Heart left ventricle (tissue), 16 donors: ENCODE measurements around the gene TRIM66. TPM values are rescaled to one million over a fixed set of nuclear protein-coding genes. Genes with fewer than 3 reads are reported as not detected.
A peak's percentile ranks its signal among the peaks of the same experiment; 100 is the strongest.

Experiments used
- ATAC-seq, 4 donors: fragments of 200-7000 bp; cut with Tn5 transposase; one replicate each; pipeline ENCODE4 v1.9.1; 2020 to 2022; ENCODE audit warnings: moderate library complexity in 4 of 4, mild to moderate bottlenecking in 3 of 4, moderate number of reproducible peaks in 1 of 4
- DNase-seq, 5 donors: peaks; one replicate each; pipeline ENCODE4 v3.0.0-alpha.2; 2020
- H3K27ac ChIP-seq, 12 donors: fragments of 200-600 bp; sonication (generic) in 4 of 12; one replicate each; pipeline versions ENCODE4 v1.5.0 to v1.8.0; 2016 to 2022; ENCODE audit warnings: mild to moderate bottlenecking in 2 of 12
- H3K27me3 ChIP-seq, 9 donors: fragments of 200-600 bp; sonication (generic) in 2 of 9; one replicate each; pipeline versions ENCODE4 v1.5.1 to v1.8.0; 2016 to 2022; ENCODE audit warnings: mild to moderate bottlenecking in 3 of 9
- H3K36me3 ChIP-seq, 9 donors: fragments of 200-600 bp; sonication (generic) in 2 of 9; one replicate each; pipeline versions ENCODE4 v1.5.0 to v1.8.0; 2018 to 2022; ENCODE audit warnings: mild to moderate bottlenecking in 2 of 9
- H3K4me1 ChIP-seq, 12 donors: fragments of 200-600 bp; sonication (generic) in 4 of 12; one replicate each; pipeline versions ENCODE4 v1.5.0 to v1.8.0; 2016 to 2022; ENCODE audit warnings: mild to moderate bottlenecking in 3 of 12
- H3K4me3 ChIP-seq, 12 donors: fragments of 200-600 bp; sonication (generic) in 4 of 12; one replicate each; pipeline versions ENCODE4 v1.5.0 to v1.8.0; 2017 to 2022; ENCODE audit warnings: mild to moderate bottlenecking in 9 of 12, moderate library complexity in 4 of 12
- H3K9me3 ChIP-seq, 12 donors: fragments of 200-600 bp; sonication (generic) in 4 of 12; one replicate each; pipeline versions ENCODE4 v1.5.0 to v1.8.0; 2016 to 2022; ENCODE audit warnings: mild to moderate bottlenecking in 1 of 12
- POLR2A ChIP-seq, 2 donors: fragments of 450-650 bp; IDR thresholded peaks; one replicate each; pipeline ENCODE4 v1.6.1; 2017; ENCODE audit warnings: antibody characterized with exemption in 2 of 2, mild to moderate bottlenecking in 2 of 2, moderate library complexity in 2 of 2
- WGBS, 4 donors: extraction: QIAGEN DNeasy Blood & Tissue Kit in 2 of 4; methylation state at CpG; one replicate each; pipeline versions ENCODE4 v1.1.5 to v1.1.7; 2013 to 2018; 5-methylcytosine and 5-hydroxymethylcytosine counted together
- intact Hi-C, 10 donors: fragments of 100-400 bp; cut with DNase I; formaldehyde crosslinking; loops; one replicate each; pipeline versions ENCODE4 v1.11.1 to v1.14.2; 2022
- polyA plus RNA-seq, 2 donors: library from polyadenylated mRNA; stranded (reverse); fragments of 200-250 nt; gene quantifications; one replicate each; pipeline ENCODE4 v1.2.3, GENCODE V29; 2013
- total RNA-seq, 9 donors: library from RNA; depleted of rRNA in 2 of 9; stranded (reverse); fragments of >200 nt in 2 of 9; fragmentation: NEBNext Ultra II Directional in 3 of 9; extraction: Animal tissue kit (Norgen Biotek cat#: 25700) in 3 of 9; gene quantifications; one replicate each; pipeline versions ENCODE4 v1.1.0 to v1.2.4, GENCODE V29; 2016 to 2023
- TF ChIP-seq, protein P1 (sequence below), 12 donors: fragments of 200-600 bp; sonication (generic) in 4 of 12; IDR thresholded peaks; one replicate each; pipeline versions ENCODE4 v1.5.0 to v1.8.0; 2018 to 2022; ENCODE audit warnings: antibody characterized with exemption in 12 of 12, mild to moderate bottlenecking in 5 of 12
- donor health status: ischemic (EF 13 %, LVEDD 7.1; RV severe dilation, severe dysfunction).
- donor health status: healthy with polysubstance abuse.
- donor health status: DM: no; HTN: yes; CAD: no.
- donor health status: DM: no; HTN: no; CAD: no.
- donor health status: ischemic (EF 25% LVEDD 6.9; RV normal size, moderate dysfunction).
- donor health status: ischemic (EF 25% LVEDD 5.7; RV mildly dilated, moderate dysfunction).
- donor health status: healthy.
- donor health status: DM: yes; HTN: yes; CAD: no.
- donor health status: ischemic (EF 35%, LVEDD 5.7; RV mildly dilated, moderate dysfunction).
- donor health status: nonischemic (EF 11% LVEDD 7.7; RV severe dilation, severe dysfunction).
- donor health status: DM: yes; HTN: yes; CAD: no.
- donor health status: PGD.
- donor health status: ischemic (EF 29% LVEDD 5.4; RV normal size, mild dysfunction).
- donor health status: nonischemic (EF 23%, LVEDD 6.1; RV moderate dilation, normal function).

Gene TRIM66
- total and polyA plus RNA-seq, 11 donors = 0.71 to 10.1 (median 3.8) TPM

DNA sequence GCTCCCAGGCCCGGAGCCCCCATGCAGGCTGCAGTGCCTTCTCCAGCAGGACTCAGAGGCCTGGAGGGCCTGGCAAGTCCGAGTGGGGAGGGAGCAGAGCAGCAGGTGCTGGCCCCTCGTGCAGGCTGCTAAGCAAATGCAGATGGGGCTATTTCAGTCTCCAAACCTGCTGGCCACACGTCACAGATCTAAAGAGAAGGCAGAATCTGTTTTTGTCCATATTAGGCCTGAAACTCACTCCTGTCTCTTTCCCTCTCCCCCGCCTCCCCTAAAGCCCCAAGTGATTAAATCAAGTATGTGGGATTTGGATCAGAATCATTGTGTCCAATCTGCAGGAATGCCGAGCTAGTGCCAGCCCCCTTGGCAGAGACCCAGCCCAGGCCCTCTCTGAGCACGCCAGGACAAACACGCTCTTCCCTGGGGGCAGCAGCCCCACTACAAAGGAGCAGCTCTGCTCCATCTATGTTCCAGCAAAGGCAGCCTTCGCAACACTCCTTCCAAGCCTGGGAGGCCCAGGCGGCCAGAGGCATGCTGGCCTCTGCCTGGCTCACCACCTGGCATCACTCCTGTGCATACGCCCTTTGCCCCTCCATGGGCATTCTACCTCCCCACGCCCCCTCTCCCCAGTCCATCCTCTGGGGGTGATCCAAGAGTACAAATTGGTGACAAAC, 26.7 kb upstream of the TRIM66 start:
- DNase-seq = peak; percentile 82 to 92 (median 91)
- peaks cover 0 to 65% (median 33%) of the 10 kb centered on the region in 9 donors for H3K36me3 ChIP-seq
- TF ChIP-seq, protein P1, sequence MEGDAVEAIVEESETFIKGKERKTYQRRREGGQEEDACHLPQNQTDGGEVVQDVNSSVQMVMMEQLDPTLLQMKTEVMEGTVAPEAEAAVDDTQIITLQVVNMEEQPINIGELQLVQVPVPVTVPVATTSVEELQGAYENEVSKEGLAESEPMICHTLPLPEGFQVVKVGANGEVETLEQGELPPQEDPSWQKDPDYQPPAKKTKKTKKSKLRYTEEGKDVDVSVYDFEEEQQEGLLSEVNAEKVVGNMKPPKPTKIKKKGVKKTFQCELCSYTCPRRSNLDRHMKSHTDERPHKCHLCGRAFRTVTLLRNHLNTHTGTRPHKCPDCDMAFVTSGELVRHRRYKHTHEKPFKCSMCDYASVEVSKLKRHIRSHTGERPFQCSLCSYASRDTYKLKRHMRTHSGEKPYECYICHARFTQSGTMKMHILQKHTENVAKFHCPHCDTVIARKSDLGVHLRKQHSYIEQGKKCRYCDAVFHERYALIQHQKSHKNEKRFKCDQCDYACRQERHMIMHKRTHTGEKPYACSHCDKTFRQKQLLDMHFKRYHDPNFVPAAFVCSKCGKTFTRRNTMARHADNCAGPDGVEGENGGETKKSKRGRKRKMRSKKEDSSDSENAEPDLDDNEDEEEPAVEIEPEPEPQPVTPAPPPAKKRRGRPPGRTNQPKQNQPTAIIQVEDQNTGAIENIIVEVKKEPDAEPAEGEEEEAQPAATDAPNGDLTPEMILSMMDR (IDR thresholded peaks at IDR 0.05) = no peak
- TF ChIP-seq POLR2A (IDR thresholded peaks at IDR 0.05) = no peak
- H3K27me3 ChIP-seq = no peaks in the 10 kb centered on the region
- H3K9me3 ChIP-seq = no peaks in the 10 kb centered on the region
- ATAC-seq = peak; percentile 46 to 80 (median 70)
- peaks cover 14 to 45% (median 35%) of the 10 kb centered on the region in 12 donors for H3K4me1 ChIP-seq
- H3K27ac ChIP-seq = peak overlapping the region; percentile 61 to 95 (median 79)
- 30 to 37% (median 33%) methylated on average over 12 of the region's 12 CpGs for WGBS, 4 donors
- intact Hi-C loops = loop anchor here in 3 of 10 donors (5.0 to 10.0 kb wide), 2 partner anchors 66 to 103 kb away; a partner anchor contains a TSS
- H3K4me3 ChIP-seq = no peak overlapping the region

DNA sequence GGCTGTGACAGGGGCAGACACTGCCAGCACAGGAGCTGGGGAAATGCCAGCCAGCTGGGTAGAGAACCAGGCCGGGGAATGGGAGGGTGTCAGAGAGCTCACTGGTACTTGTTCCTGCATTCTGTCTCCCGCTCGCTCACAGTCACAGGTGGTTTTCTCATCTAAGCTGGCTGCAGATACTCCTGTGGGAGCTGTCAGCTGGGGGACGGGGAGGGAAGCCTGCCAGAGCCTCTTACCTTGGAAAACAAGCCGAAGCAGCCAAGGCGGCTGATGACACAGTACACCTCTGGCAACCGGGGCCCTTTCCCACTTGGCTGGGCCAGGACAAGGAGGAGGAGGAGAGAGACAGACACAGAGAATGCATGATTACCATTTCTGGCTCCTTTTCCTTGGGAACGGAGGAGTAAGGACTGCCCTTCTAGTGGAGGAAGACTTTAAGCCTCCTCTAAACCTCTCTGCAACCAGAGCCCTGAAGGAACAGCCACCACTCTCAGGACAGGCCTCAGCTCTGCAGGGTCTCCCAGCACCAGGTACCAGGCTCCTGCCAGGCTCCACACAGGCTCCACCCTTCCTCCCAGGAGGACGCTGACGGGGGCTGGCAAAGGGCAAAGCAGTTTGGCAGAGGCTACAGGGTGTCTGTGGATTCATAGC, 25.2 kb upstream of the TRIM66 start:
- Histone ChIP-seq H3K4me1 (peaks cover 14 to 39% (median 31%) of the 10 kb centered on the region in 12 donors), H3K4me3 (no peak overlapping the region)

DNA sequence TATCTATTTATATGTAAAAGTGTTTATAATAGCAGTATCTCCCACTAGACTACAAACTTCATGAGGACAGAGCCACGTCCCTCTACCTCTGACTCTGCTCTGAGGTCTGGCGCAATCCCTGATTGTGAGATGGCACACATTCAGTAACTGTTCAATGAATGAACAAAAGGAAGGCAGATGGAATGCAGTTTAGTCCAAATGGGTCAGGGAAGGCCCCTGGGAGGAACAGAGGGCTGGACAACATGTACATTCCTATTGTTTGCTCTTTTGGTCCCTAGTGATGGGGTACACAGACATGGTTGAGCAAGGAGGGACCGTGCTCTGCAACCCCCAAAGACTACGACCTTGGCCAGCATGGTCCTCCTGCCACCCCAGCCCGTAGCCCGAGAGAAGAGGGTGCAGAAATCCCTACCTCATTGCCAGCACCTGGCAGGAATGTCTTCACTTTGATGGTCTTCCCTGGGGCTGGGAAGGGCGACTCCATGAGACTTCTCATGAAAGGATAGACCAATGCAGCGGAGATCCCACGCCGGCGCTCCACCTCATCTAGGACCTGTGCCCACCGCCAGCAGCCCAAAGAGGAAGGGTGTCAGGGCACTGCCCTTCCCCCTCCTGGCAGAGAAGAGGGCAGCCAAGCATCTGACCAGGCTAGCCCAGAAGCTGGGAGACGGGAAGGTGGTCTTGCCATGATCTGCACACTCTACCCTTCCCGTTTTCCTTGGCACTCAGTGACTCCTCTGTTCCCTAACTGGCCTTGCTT, 24.4 kb upstream of the TRIM66 start:
- Histone ChIP-seq H3K4me3 (no peak overlapping the region), H3K27me3 (no peaks in the 10 kb centered on the region), H3K9me3 (no peaks in the 10 kb centered on the region), H3K36me3 (peaks cover 0 to 65% (median 43%) of the 10 kb centered on the region in 9 donors), H3K27ac (peak overlapping the region in 11 of 12 donors; percentile 61 to 95 (median 80)), H3K4me1 (peaks cover 14 to 39% (median 31%) of the 10 kb centered on the region in 12 donors)
- 69 to 87% (median 82%) methylated on average over 5 to 14 of the region's 14 CpGs for WGBS, 4 donors
- intact Hi-C loops = loop anchor here in 3 of 10 donors (5.0 to 10.0 kb wide), 2 partner anchors 68 to 105 kb away; a partner anchor contains a TSS
- ATAC-seq (no peak), DNase-seq (no peak)
- TF ChIP-seq POLR2A (IDR thresholded peaks at IDR 0.05) = no peak
- TF ChIP-seq, protein P1 (IDR thresholded peaks at IDR 0.05) = no peak

More for the DNA sequence above, 25.2 kb upstream of the TRIM66 start:
- TF ChIP-seq POLR2A (IDR thresholded peaks at IDR 0.05) = no peak
- TF ChIP-seq, protein P1 (IDR thresholded peaks at IDR 0.05) = no peak
- intact Hi-C loops = loop anchor here in 3 of 10 donors (5.0 to 10.0 kb wide), 2 partner anchors 67 to 105 kb away; a partner anchor contains a TSS
- H3K9me3 ChIP-seq = no peaks in the 10 kb centered on the region
- peak; percentile 65 to 91 (median 85) for DNase-seq
- H3K27ac ChIP-seq = peak overlapping the region; percentile 61 to 95 (median 79)
- peaks cover 0 to 65% (median 42%) of the 10 kb centered on the region in 9 donors for H3K36me3 ChIP-seq
- peak; percentile 28 to 76 (median 65) for ATAC-seq
- no peaks in the 10 kb centered on the region for H3K27me3 ChIP-seq
- 18 to 25% (median 20%) methylated on average over 10 of the region's 10 CpGs for WGBS, 4 donors
